Embryonic facial prominence (tissue), 1 donor: Measurements from ENCODE around the gene KRTAP9-7.

ENCODE experiments used
- DNase-seq: peaks from one replicate; pipeline ENCODE4 v3.0.0-alpha.2; 2016; ENCODE audit errors: extremely low spot score

KRTAP9-7 gene

GRCh38 chr17:41271858-41272257 is 3.6 kb upstream of the KRTAP9-7 start:
- no peak for DNase-seq

- DNase-seq: no peak
Measured at GRCh38 chr17:41278176-41278955, 2.9 kb downstream of the KRTAP9-7 start.

GRCh38 chr17:41284043-41284442 is 8.5 kb downstream of the KRTAP9-7 start:
- DNase-seq: no peak

GRCh38 chr17:41284546-41284945 is 9.0 kb downstream of the KRTAP9-7 start:
- no peak for DNase-seq

GRCh38 chr17:41287050-41287449 is 11.6 kb downstream of the KRTAP9-7 start:
- DNase-seq: no peak

GRCh38 chr17:41294016-41294415 is 18.5 kb downstream of the KRTAP9-7 start:
- DNase-seq: no peak

GRCh38 chr17:41296846-41297245 is 21.3 kb downstream of the KRTAP9-7 start:
- peak; percentile 8 for DNase-seq

GRCh38 chr17:41298458-41299135 is 23.1 kb downstream of the KRTAP9-7 start:
- no peak for DNase-seq

- no peak for DNase-seq
Measured at GRCh38 chr17:41301204-41301790, 25.8 kb downstream of the KRTAP9-7 start.

- DNase-seq: no peak
Measured at GRCh38 chr17:41301916-41302901, 26.7 kb downstream of the KRTAP9-7 start, which contains the start of gene KRTAP29-1. Gene KRTAP29-1 (minus strand): TSS chr17:41302851. CDS start chr17:41302851, 0 bp downstream.

GRCh38 chr17:41302981-41303380 is 27.5 kb downstream of the KRTAP9-7 start:
- no peak for DNase-seq

GRCh38 chr17:41304091-41304490 is 28.6 kb downstream of the KRTAP9-7 start:
- no peak for DNase-seq

- DNase-seq: no peak
Measured at GRCh38 chr17:41307647-41308046, 32.1 kb downstream of the KRTAP9-7 start.

GRCh38 chr17:41308251-41308917 is 32.9 kb downstream of the KRTAP9-7 start:
- no peak for DNase-seq

- no peak for DNase-seq
Measured at GRCh38 chr17:41308918-41309359, 33.4 kb downstream of the KRTAP9-7 start, which contains the start of gene KRTAP16-1. Gene KRTAP16-1 (minus strand): TSS chr17:41309309. CDS start chr17:41309253, 56 bp downstream.

GRCh38 chr17:41311111-41311510 is 35.6 kb downstream of the KRTAP9-7 start:
- no peak for DNase-seq

- no peak for DNase-seq
Measured at GRCh38 chr17:41315204-41315794, 39.8 kb downstream of the KRTAP9-7 start, which contains the start of gene KRTAP17-1. Gene KRTAP17-1 (minus strand): TSS chr17:41315710. CDS start chr17:41315650, 60 bp downstream.

GRCh38 chr17:41315814-41316445 is 40.4 kb downstream of the KRTAP9-7 start:
- no peak for DNase-seq

GRCh38 chr17:41318231-41318630 is 42.7 kb downstream of the KRTAP9-7 start:
- DNase-seq: no peak
